GM18505 (cell line): ENCODE data around the gene GID4.

Experiments
- ATAC-seq: cut with Tn5 transposase; IDR thresholded peaks from one replicate; pipeline ENCODE4 v1.9.1; 2021; ENCODE audit not compliant: unreplicated experiment
- POLR2A ChIP-seq: IDR thresholded peaks from 4 replicates; pipeline ENCODE4 v1.6.1; 2011; ENCODE audit warnings: borderline replicate concordance; ENCODE audit not compliant: insufficient read depth, insufficient read length; ENCODE audit errors: extremely low read depth

Gene GID4

DNA sequence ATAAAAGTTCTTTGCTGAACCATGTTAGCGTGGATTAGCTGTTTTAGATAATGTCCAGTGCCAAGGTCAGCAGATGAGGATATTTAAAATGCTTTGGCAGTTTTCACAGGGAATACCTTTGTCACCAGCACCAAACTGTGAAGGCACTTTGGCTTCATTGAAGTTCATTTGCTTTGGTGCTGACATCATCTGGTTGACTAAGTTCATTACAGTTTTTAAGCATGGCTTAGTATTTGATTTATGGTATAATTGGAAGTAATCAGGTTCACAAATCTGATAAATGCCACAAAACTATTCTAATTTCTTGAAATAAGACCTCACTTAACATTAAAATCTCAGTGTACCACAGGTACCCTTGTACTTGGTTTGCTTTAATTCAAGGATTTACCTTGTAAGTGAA, 4.3 kb downstream of the GID4 start:
- TF ChIP-seq POLR2A, result no peak
- ATAC-seq, result no peak

DNA sequence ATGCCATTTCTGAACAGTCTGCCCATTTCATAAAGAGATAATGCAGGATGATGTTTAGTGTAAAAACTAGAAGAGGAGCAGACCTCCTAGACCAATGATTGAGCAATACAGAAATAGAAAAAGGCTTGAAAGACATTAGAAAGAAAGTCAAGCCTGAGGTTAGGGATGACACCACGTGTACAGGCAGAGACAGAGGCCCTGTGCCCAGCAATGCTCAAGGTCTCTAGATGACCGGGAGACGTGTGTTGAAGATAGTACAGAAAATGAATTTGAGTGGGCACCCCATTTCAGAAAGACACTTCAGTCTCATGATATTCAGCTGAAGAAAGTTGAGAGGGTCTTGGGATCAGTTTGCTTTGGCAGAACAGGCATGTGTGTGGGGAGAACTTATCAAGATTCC, 5.4 kb downstream of the GID4 start:
- no peak for TF ChIP-seq POLR2A
- ATAC-seq, result no peak

DNA sequence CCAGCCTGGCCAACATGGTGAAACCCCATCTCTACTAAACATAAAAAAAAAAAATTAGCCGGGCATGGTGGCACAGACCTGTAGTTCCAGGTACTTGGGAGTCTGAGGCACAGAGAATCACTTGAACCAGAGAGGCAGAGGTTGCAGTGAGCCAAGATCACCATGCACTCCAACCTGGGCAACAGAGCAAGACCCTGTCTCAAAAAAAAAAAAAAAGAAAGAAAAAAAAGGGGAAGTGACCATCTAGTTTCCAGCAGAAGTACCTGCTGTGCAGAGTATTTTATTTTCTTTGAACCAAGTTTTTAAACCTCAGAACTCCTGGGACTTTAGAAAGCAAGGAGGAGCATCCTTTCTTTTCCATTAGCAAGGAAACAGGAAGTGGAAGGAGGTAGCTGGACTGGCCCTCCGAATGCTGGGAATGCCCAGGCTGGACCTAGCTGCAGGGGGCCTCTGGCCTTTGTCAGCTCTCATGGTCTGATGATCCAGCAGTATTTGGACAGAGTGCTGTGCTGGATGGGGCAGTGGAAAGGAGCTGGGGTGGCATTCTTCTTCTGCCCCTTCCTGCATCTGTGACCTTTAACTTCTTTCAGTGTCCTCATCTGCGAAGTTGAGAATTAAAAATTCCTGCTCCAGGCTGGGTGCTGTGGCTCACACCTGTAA, 6.6 kb downstream of the GID4 start:
- ATAC-seq, result no peak
- no peak for TF ChIP-seq POLR2A

DNA sequence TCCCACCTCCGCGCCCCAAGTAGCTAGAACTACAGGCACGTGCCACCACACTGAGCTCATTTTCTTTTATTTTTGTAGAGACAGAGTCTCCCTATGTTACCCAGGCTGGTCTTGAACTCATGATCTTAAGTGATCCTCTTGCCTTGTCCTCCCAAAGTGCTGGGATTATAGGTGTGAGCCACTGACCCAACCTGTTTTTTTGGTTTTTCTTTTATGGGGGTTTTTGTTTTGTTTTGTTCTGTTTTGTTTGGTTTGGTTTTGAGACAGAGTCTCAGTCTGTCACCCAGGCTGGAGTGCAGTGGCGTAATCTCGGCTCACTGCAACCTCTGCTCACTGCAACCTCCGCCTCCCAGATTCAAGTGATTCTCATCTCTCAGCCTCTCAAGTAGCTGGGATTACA, 16.4 kb downstream of the GID4 start:
- no peak for TF ChIP-seq POLR2A
- no peak for ATAC-seq

DNA sequence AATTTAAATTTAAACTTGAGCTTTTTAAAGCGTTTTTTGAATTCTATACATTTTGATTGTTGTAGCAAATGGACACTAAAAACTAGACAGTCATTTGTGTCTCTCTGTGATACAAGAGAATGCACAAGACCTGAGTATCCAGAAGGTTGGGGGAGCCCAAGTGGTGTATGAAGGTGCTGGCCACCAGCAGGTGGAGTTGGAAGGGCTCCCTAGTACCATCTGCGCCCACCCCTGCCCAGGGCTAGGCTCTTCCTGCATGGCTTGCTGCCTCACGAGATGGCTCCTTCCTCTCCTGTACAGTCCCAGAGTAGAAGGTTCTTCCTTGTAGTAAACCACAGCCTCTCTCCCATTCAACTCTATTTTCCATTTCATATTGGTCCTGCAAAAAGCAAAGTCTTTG, 17.0 kb downstream of the GID4 start:
- TF ChIP-seq POLR2A, result no peak
- ATAC-seq, result no peak

DNA sequence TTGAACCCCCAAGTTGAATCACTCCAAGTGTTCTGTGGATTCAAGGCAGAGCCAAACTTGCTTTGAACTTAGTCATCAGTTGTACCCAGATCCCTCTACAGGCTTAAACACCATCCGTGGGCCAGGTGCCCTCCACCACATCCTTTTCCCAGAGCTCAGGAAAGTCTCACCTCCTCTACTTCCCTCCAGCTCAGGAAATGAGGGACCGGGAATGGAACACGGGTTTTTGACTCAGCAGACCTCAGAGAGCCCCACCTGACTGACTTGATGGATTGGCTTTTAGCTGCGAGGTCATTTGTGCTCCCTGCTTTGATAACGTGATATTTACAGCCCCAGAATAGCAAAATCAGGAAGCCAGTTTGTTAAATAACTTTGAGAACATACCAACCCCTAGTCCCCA, 20.1 kb downstream of the GID4 start:
- no peak for TF ChIP-seq POLR2A
- no peak for ATAC-seq

DNA sequence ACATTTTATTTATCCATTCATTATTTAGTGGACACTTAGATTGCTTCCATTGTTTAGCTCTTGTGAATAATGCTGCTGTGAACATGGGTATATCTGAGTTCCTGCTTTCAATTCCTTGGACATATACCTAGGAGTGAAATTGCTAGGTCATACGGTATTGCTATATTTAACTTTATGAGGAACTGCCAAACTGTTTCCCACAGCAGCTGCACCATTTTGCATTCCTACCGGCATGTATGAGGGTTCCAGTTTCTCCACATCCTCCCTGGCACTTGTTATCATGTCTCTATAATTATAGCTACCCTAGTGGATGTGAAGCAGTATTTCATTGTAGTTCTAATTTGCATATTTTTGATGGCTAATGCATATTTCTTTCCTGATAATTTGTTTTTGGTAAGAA, 24.8 kb downstream of the GID4 start:
- no peak for TF ChIP-seq POLR2A
- no peak for ATAC-seq

- no peak for TF ChIP-seq POLR2A
- no peak for ATAC-seq
Measured at GRCh38 chr17:18065546-18065945, 26.3 kb downstream of the GID4 start.

DNA sequence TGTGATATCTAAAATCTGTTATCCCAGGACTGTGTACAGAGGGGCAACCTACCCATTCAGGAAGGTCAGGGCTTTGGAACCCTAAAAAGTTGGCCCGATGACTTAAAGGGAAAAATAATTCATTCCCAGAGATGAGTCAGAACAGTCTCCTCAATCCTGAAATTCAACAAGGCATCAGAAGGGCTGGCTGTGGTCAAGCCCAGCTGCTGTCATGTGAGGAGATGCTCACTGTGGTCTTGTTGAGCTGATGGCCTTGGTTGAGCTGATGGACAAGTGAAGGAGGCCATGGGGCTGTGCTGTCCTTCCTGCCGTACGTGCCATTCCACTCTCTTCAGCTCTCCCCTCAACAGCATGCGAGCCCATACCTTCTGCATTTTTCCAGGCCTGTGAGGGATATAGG, 27.7 kb downstream of the GID4 start:
- ATAC-seq, result no peak
- TF ChIP-seq POLR2A, result no peak

- no peak for ATAC-seq
- no peak for TF ChIP-seq POLR2A
Measured at GRCh38 chr17:18069101-18069500, 29.9 kb downstream of the GID4 start.

- no peak for TF ChIP-seq POLR2A
- ATAC-seq, result no peak
Measured at GRCh38 chr17:18070861-18071340, 31.7 kb downstream of the GID4 start.

DNA sequence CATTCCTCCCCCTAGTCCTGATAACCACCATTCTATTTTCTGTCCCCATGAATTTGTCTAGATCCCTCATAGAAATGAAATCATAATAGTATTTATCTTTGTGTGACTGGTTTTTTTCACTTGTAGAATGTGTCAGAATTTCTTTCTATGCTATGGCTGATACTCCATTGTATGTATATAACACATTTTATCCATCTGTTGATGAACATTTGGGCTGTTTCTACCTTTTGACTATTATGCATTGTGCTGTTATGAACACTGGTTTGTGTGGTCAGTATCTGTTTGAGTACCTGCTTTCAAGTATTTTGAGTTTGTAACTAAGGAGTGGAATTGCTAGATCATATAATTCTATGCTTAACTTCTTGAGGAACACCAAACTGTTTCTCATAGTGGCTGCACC, 32.5 kb downstream of the GID4 start:
- no peak for ATAC-seq

DNA sequence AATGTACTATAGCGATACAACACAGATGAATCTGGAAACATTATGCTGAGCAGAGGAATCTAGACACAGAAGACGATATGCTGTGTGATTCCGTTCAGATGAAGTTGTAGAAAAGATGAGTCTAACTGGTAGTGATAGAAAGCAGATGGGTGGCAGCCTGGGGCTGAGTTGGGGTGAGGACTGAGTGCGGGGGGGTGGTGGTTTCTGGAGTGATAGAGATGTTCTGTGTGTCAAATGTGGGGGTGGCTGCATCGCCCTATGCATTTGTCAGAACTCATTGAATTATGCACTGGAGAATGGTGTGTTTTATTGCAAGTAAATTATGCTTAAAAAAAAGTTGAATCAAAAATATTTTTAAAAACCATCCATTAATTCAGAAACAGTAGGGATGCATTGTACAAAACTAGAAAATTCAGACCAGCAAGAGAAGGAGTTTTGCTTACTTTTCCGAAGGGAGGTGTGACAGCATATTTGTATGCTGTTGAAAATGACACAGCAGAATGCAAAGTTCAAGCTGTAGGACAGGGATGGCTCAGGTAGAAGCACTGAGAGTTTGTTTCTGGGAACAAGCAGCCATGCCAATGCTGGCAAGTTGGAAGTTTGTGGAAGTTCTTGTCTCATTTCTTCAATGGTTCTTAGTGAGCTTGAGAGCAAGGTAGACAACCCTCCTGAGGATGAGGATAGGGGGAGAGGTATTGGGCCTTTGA, 35.5 kb downstream of the GID4 start:
- ATAC-seq, result no peak
- no peak for TF ChIP-seq POLR2A

More for the DNA sequence above, 32.5 kb downstream of the GID4 start:
- TF ChIP-seq POLR2A, result no peak

DNA sequence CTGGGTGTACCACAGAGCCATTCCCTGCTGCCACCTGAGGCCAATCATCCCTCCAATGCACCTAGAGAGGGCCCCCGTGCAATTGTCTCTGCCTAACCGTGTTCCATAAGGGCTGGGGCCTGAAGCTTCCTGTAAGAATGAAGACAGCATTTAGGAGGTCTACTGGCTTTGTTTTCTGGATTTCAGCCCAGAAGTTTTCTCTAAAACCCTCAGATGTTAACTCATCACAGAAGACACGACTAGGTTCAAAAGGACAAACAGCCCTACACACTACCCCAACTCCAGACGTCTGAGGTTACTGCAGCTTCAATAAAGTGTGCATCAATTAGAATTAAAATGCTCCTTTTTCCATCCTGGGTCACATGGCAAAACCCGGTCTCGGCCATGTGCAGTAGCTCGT, 37.7 kb downstream of the GID4 start:
- TF ChIP-seq POLR2A, result no peak
- no peak for ATAC-seq
